Panc1 (cell line): ENCODE data around the gene PPP1R16B. TPM values are rescaled to one million over a fixed set of nuclear protein-coding genes. Genes with fewer than 3 reads are reported as not detected.

Source experiments
- ATAC-seq: fragments of 200-7000 bp; cut with Tn5 transposase; 2 replicates; pipeline ENCODE4 v1.9.1; 2020; ENCODE audit warnings: mild to moderate bottlenecking, moderate library complexity
- BruUV-seq: library from RNA; stranded (reverse); fragments of 400-500 nt; replicated peaks from 2 replicates; lab custom pipeline; 2021; lab: Mats Ljungman, UMichigan
- CTCF ChIA-PET: fragments of 300-600 bp; sonication (Branson Sonifier 250); formaldehyde crosslinking; loops from one replicate; lab custom pipeline; 2022; ENCODE audit warnings: antibody characterized with exemption; lab: Charles Lee
- POLR2A ChIA-PET: fragments of 300-600 bp; sonication (Branson Sonifier 250); formaldehyde crosslinking; loops from one replicate; lab custom pipeline; 2022; ENCODE audit warnings: antibody characterized with exemption; lab: Charles Lee
- DNase-seq: peaks from one replicate; pipeline ENCODE4 v3.0.0-alpha.2; 2010; ENCODE audit warnings: low read depth, low spot score
- H3K27ac ChIP-seq: 2 replicates; pipeline ENCODE4 v1.5.1; 2011; ENCODE audit warnings: mild to moderate bottlenecking, low read length, inconsistent platforms
- H3K27me3 ChIP-seq: fragments of 200-500 bp; sonication (Bioruptor generic); 2 replicates; pipeline ENCODE4 v1.6.0; 2014; ENCODE audit warnings: low read length, inconsistent platforms; ENCODE audit not compliant: control insufficient read depth, insufficient read depth
- H3K36me3 ChIP-seq: fragments of 200-500 bp; sonication (Bioruptor generic); 2 replicates; pipeline ENCODE4 v1.5.1; 2014; ENCODE audit warnings: inconsistent platforms, mild to moderate bottlenecking, low read length, moderate library complexity; ENCODE audit not compliant: control insufficient read depth, insufficient read depth
- H3K4me1 ChIP-seq: 2 replicates; pipeline ENCODE4 v1.5.1; 2011; ENCODE audit warnings: inconsistent platforms, mild to moderate bottlenecking, low read length, moderate library complexity; ENCODE audit not compliant: control insufficient read depth, insufficient read depth
- H3K4me3 ChIP-seq, 2 experiments: 2 replicates each; pipeline ENCODE4 v1.5.1; 2011 to 2012; ENCODE audit warnings: low read depth in 2 of 2, low read length in 2 of 2, mild to moderate bottlenecking in 2 of 2, inconsistent platforms in 1 of 2, moderate library complexity in 1 of 2
- H3K9me3 ChIP-seq: fragments of 200-500 bp; sonication (Bioruptor generic); 2 replicates; pipeline ENCODE4 v1.5.1; 2014; ENCODE audit warnings: low read depth, mild to moderate bottlenecking, inconsistent platforms, low read length, moderate library complexity; ENCODE audit not compliant: control insufficient read depth, insufficient read depth
- POLR2AphosphoS5 ChIP-seq: IDR thresholded peaks from 2 replicates; pipeline ENCODE4 v1.6.1; 2012; ENCODE audit warnings: mild to moderate bottlenecking, low read depth, low read length, moderate library complexity
- REST ChIP-seq, 2 experiments: IDR thresholded peaks; 2 replicates each; pipeline ENCODE4 v1.6.1; 2011 to 2012; ENCODE audit warnings: low read depth in 2 of 2, control low read depth in 1 of 2, low read length in 1 of 2, mild to moderate bottlenecking in 1 of 2, moderate library complexity in 1 of 2; ENCODE audit not compliant: insufficient read depth in 1 of 2
- SIN3A ChIP-seq: IDR thresholded peaks from 2 replicates; pipeline ENCODE4 v1.6.1; 2012; ENCODE audit warnings: low read depth, mild to moderate bottlenecking, low read length, moderate library complexity, borderline replicate concordance; ENCODE audit not compliant: insufficient read depth
- TCF7L2 ChIP-seq: IDR thresholded peaks from 2 replicates; pipeline ENCODE4 v1.6.1; 2011; ENCODE audit warnings: mild to moderate bottlenecking, low read depth, low read length, inconsistent platforms
- in situ Hi-C: cut with HindIII; loops from 2 replicates; pipeline ENCODE4 v1.10.0; 2016; ENCODE audit warnings: low sequenced_read_pairs, low pct_unique_long_range_greater_than_20kb
- intact Hi-C: fragments of 100-400 bp; cut with micrococcal nuclease; formaldehyde crosslinking; loops from one replicate; pipeline ENCODE4 v1.10.0; 2022; ENCODE audit not compliant: unreplicated experiment
- total RNA-seq: library from RNA; stranded (reverse); gene quantifications from one replicate; pipeline ENCODE4 v1.2.1, GENCODE V29; 2021; ENCODE audit not compliant: unreplicated experiment
- TF ChIP-seq, protein P1 (sequence below): fragments of 450-650 bp; IDR thresholded peaks from 2 replicates; pipeline ENCODE4 v1.5.1; 2017; ENCODE audit warnings: mild to moderate bottlenecking

PPP1R16B gene
- total RNA-seq, 1 experiment from 2014 or later, result 0.92 TPM

- ChIA-PET CTCF (no interaction called here), POLR2A (no interaction called here)
- intact Hi-C loops (no loop called here), in situ Hi-C loops (no loop called here)
- DNase-seq (no peak), ATAC-seq (no peak)
- H3K27me3 ChIP-seq, result no peaks in the 10 kb centered on the region
- H3K4me1 ChIP-seq, result no peaks in the 10 kb centered on the region
- no peak overlapping the region for H3K4me3 ChIP-seq
- H3K9me3 ChIP-seq, result no peaks in the 10 kb centered on the region
- TF ChIP-seq POLR2AphosphoS5 (no peak), TCF7L2 (no peak), REST (IDR thresholded peaks at IDR 0.05; ENCODE audit: insufficient read depth in 1 of 2, low read depth in 2 of 2, low read length in 1 of 2) (no peak), SIN3A (no peak)
- TF ChIP-seq, protein P1, sequence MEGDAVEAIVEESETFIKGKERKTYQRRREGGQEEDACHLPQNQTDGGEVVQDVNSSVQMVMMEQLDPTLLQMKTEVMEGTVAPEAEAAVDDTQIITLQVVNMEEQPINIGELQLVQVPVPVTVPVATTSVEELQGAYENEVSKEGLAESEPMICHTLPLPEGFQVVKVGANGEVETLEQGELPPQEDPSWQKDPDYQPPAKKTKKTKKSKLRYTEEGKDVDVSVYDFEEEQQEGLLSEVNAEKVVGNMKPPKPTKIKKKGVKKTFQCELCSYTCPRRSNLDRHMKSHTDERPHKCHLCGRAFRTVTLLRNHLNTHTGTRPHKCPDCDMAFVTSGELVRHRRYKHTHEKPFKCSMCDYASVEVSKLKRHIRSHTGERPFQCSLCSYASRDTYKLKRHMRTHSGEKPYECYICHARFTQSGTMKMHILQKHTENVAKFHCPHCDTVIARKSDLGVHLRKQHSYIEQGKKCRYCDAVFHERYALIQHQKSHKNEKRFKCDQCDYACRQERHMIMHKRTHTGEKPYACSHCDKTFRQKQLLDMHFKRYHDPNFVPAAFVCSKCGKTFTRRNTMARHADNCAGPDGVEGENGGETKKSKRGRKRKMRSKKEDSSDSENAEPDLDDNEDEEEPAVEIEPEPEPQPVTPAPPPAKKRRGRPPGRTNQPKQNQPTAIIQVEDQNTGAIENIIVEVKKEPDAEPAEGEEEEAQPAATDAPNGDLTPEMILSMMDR, result no peak
- no peak overlapping the region for H3K27ac ChIP-seq
- H3K36me3 ChIP-seq, result no peaks in the 10 kb centered on the region
- BruUV-seq, result no TSS peak
These were observed 59.2 kb downstream of the PPP1R16B start for GRCh38 chr20:38864662-38865061.

DNA sequence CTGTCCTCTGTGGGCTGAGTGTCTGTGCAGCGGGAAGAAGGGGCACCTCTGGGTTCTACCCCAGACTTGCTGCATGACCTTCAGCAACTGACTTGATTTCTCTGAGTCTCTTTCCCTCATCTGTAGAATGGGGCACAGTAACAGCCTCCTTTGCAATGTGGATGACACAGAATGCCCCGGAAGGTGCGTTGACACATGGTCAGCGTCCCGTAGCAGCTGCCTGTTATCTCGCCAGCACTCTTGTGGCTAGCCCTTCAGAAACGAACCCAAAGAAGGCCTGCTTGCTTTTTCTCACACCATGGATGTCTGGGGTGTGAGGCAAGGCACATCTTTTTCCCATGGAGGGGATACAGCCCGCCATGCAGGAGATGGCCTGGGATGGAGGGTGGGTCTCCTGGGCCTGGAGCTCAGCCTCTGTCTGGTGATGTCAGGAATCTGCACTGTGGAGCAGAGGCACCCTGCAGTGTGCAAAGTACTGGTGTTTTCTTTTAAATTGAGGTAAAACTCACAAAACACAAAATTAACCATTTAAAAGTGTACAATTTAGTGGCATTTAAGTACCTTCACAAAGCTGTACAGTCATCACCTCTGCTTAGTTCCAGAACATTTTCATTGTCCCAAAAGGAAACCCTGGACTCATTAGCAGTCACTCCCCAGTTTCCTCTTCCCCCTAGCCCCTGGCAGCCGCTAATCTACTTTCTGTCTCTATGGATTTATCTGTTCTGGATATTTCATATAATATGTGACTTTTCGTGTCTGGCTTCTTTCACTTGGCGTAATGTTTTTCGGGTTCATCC is 61.0 kb downstream of the PPP1R16B start:
- no peaks in the 10 kb centered on the region for H3K36me3 ChIP-seq
- no TSS peak for BruUV-seq
- no peak overlapping the region for H3K4me3 ChIP-seq
- no peaks in the 10 kb centered on the region for H3K27me3 ChIP-seq
- in situ Hi-C loops (no loop called here), intact Hi-C loops (no loop called here)
- ATAC-seq, result no peak
- no peak overlapping the region for H3K27ac ChIP-seq
- POLR2A ChIA-PET, result no interaction called here
- no peaks in the 10 kb centered on the region for H3K4me1 ChIP-seq
- CTCF ChIA-PET, result no interaction called here
- H3K9me3 ChIP-seq, result no peaks in the 10 kb centered on the region
- TF ChIP-seq SIN3A, result no peak
- no peak for TF ChIP-seq POLR2AphosphoS5
- TF ChIP-seq REST (IDR thresholded peaks at IDR 0.05; ENCODE audit: insufficient read depth in 1 of 2, low read depth in 2 of 2, low read length in 1 of 2), result no peak
- no peak for TF ChIP-seq TCF7L2
- TF ChIP-seq, protein P1, result no peak
- no peak for DNase-seq
